Keratinocyte (primary cell): Measurements from ENCODE around the gene CISTR.

Source experiments
- CTCF ChIP-seq, 3 experiments: IDR thresholded peaks in 1 of 3; conservative IDR thresholded peaks in 1 of 3; optimal IDR thresholded peaks in 1 of 3; 2 replicates in 2 of 3; 3 replicates in 1 of 3; pipeline versions ENCODE3 to v1.5.1; 2011; ENCODE audit warnings: low read length in 3 of 3, mild to moderate bottlenecking in 3 of 3, moderate library complexity in 2 of 3, control low read depth in 1 of 3, inconsistent platforms in 1 of 3; ENCODE audit not compliant: insufficient read depth in 2 of 3; ENCODE audit errors: extremely low read depth in 1 of 3
- EZH2 ChIP-seq: IDR thresholded peaks from one replicate; pipeline ENCODE4 v1.6.1; 2012; ENCODE audit warnings: inconsistent platforms, mild to moderate bottlenecking, low read length, moderate library complexity

GRCh38 chr12:53698948-53699677 lies 52.7 kb downstream of the CISTR start:
- TF ChIP-seq CTCF (optimal IDR thresholded peaks at IDR 0.05 in 1 of 3, IDR thresholded peaks at IDR 0.05 in 1 of 3, conservative IDR thresholded peaks at IDR 0.05 in 1 of 3; ENCODE audit: extremely low read depth in 1 of 3, insufficient read depth in 2 of 3, low read length in 3 of 3): no peak
- TF ChIP-seq EZH2: no peak
